Islet of Langerhans (tissue), 1 donor: ENCODE results near the gene FAM131B.

Experiments
- FAIRE-seq: peaks from one replicate; lab custom pipeline; 2011; peaks lifted over from hg19 to GRCh38; lab: Jason Lieb, UNC

FAM131B gene

DNA sequence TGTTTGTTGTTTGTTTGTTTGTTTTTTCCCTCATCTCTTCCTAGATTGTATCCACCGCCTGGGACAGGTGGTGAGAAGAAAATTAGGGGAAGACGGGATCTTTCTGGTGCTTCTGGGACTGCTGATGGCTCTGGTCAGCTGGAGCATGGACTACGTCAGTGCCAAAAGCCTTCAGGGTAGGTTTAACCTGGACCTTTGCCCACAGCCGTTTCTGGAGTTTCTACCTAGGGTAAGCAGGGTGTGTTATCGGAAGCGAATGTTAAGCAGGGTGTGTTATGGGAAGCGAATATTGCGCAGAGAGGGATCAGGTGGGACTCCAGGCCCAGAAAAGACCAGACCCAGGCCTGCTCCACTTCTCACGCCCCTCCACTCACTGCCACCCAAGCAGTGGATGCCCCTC, 41.9 kb downstream of the FAM131B start:
- FAIRE-seq = no peak

GRCh38 chr7:143318661-143319060, 43.9 kb downstream of the FAM131B start:
- no peak for FAIRE-seq

DNA sequence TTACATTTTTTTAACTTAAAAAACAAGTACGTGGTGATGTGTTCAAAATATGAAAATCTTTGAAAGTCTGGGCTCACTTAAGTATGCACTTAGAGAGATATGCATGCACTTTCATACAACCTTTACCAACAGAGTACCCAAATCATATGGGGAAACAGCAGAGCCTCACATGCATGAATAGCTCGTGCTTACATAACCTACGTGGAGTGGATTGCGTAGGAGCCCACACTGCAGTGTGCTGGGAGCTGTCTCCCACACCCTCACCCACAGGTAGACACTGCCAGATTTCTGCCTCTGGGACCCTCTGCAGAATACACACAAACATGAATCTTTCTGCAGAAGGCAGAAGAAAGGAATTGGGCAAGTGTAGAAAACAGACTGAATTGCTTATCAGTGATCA, 46.0 kb downstream of the FAM131B start:
- no peak for FAIRE-seq

GRCh38 chr7:143315776-143316175, 46.7 kb downstream of the FAM131B start, which contains the start of gene CLCN1:
CLCN1 (plus strand) TSS chr7:143316111; CDS start chr7:143316213, 102 bp downstream.
- no peak for FAIRE-seq

GRCh38 chr7:143314127-143314526, 48.4 kb downstream of the FAM131B start:
- no peak for FAIRE-seq

GRCh38 chr7:143308632-143309031, 53.9 kb downstream of the FAM131B start:
- FAIRE-seq = no peak

- no peak for FAIRE-seq
Measured at GRCh38 chr7:143305423-143306070, 57.0 kb downstream of the FAM131B start.

- FAIRE-seq = no peak
Measured at GRCh38 chr7:143304938-143305337, 57.6 kb downstream of the FAM131B start.

DNA sequence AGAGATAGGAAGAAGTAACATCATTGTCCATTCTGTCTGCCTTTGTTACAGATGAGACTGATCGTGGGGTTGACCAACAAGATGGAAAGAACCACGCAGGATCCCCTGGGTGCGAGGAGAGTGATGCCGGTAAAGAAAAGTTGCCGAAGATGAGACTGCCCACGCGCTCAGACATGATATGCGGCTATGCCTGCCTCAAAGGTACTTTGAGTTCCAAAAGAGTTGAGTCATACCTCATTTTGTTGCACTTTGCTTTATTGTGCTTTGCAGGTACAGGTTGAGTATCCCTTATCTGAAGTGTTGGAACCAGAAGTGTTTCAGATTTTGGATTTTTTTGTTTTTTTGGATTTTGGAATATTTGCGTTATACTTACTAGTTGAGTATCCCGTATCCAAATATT, 58.8 kb downstream of the FAM131B start:
- no peak for FAIRE-seq
